ENCODE data around the gene LRRC4C. TPM values are rescaled to one million over a fixed set of nuclear protein-coding genes. Genes with fewer than 3 reads are reported as not detected.

Gene LRRC4C
- polyA plus RNA-seq, 1 experiment = not detected

DNA sequence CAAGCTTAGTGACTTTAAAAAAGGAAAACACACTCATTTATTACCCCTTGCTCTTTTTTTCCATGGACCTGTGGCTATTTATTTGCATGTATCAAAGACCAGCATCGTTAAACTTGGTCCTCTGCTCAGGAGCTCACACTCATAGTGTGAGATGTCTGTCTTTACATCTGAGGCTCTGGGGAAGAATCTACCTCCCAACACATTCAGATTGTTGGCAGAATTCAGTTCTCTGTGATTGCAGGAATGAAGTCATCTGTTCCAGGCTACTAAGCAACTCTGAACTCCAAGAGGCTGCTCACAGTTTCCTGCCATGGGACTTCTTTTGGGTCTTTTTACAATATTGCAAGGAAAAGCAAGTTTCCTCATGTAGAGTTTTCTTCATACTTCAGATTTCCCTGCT lies 138.8 kb downstream of the LRRC4C start:
- H3K27me3 ChIP-seq (ENCODE audit: control insufficient read depth, insufficient read depth, low read length) = no peaks in the 10 kb centered on the region
- TF ChIP-seq, protein P1, sequence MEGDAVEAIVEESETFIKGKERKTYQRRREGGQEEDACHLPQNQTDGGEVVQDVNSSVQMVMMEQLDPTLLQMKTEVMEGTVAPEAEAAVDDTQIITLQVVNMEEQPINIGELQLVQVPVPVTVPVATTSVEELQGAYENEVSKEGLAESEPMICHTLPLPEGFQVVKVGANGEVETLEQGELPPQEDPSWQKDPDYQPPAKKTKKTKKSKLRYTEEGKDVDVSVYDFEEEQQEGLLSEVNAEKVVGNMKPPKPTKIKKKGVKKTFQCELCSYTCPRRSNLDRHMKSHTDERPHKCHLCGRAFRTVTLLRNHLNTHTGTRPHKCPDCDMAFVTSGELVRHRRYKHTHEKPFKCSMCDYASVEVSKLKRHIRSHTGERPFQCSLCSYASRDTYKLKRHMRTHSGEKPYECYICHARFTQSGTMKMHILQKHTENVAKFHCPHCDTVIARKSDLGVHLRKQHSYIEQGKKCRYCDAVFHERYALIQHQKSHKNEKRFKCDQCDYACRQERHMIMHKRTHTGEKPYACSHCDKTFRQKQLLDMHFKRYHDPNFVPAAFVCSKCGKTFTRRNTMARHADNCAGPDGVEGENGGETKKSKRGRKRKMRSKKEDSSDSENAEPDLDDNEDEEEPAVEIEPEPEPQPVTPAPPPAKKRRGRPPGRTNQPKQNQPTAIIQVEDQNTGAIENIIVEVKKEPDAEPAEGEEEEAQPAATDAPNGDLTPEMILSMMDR (IDR thresholded peaks at IDR 0.05; ENCODE audit: insufficient read depth, low read depth, low read length) = no peak
- DNase-seq (ENCODE audit: low read depth) = no peak
- no peak overlapping the region for H3K4me3 ChIP-seq (ENCODE audit: low read depth, low read length)
- ChIA-PET CTCF (no interaction called here), POLR2A (no interaction called here)
- H3K36me3 ChIP-seq (ENCODE audit: control insufficient read depth, insufficient read depth, low read length) = no peaks in the 10 kb centered on the region

DNA sequence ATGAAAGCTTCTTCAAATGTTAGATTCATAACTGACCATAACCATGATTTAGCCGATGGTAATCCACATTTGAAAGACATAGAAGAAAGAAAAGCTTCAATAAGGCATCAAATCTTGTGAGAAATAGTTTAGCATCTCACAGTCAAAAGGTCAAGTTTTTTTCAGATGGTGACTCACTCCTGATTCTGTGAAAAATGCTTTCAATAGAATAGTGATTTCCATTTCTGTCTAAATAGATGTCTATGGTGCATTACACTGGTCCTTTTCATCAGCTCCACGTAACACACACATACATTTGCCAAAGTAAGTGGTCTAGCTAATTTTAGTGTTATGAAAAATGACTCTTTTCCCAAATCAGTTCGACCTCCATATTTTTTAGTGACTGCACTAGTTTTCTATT lies 139.2 kb downstream of the LRRC4C start:
- POLR2A ChIA-PET = no interaction called here
- no peak for DNase-seq (ENCODE audit: low read depth)
- CTCF ChIA-PET = no interaction called here

DNA sequence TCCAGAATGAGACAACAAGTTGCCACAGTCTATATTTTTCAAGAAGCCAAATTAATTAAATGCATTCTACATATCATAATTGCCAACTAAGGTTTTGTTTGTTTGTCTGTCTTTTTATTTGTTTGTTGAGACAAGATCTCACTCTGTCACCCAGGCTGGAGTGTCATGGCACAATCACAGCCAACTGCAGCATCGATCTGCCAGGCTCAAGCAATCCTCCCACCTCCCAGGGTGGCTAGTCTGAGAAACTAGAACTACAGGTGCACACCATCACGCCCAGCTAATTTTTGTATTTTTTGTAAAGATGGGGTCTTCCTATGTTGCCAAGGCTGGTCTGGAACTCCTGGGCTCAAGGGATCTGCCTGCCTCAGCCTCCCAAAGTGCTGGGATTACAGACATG lies 140.0 kb downstream of the LRRC4C start:
- no peaks in the 10 kb centered on the region for H3K36me3 ChIP-seq (ENCODE audit: control insufficient read depth, insufficient read depth, low read length)
- no peak for DNase-seq (ENCODE audit: low read depth)
- H3K4me3 ChIP-seq (ENCODE audit: low read depth, low read length) = no peak overlapping the region
- TF ChIP-seq, protein P1 (IDR thresholded peaks at IDR 0.05; ENCODE audit: insufficient read depth, low read depth, low read length) = no peak
- ChIA-PET CTCF (no interaction called here), POLR2A (no interaction called here)
- H3K27me3 ChIP-seq (ENCODE audit: control insufficient read depth, insufficient read depth, low read length) = no peaks in the 10 kb centered on the region

More for the DNA sequence above, 139.2 kb downstream of the LRRC4C start:
- Histone ChIP-seq H3K27me3 (ENCODE audit: control insufficient read depth, insufficient read depth, low read length) (no peaks in the 10 kb centered on the region), H3K4me3 (ENCODE audit: low read depth, low read length) (no peak overlapping the region), H3K36me3 (ENCODE audit: control insufficient read depth, insufficient read depth, low read length) (no peaks in the 10 kb centered on the region)
- TF ChIP-seq, protein P1 (IDR thresholded peaks at IDR 0.05; ENCODE audit: insufficient read depth, low read depth, low read length) = no peak

DNA sequence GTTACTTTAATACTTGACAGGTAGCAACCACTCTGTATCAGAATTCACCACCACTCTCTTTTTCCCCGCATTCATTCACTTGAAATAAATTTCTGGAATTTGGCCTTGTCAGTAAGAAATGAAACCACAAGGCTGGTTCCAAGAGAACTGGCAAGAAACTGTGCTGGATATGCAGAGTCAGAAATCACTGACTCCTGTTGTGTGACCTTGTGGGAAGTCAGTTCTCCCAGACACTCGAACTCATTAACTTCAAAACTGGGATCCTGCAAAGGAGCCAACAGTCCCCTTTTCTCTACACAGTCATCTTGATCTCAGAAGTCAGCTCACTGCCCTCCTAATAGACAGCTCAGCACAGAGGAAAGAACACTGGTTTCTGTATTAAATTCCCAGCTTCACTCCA lies 142.7 kb downstream of the LRRC4C start:
- DNase-seq (ENCODE audit: low read depth) = no peak
- no peaks in the 10 kb centered on the region for H3K27me3 ChIP-seq (ENCODE audit: control insufficient read depth, insufficient read depth, low read length)
- TF ChIP-seq, protein P1 (IDR thresholded peaks at IDR 0.05; ENCODE audit: insufficient read depth, low read depth, low read length) = no peak
- no peak overlapping the region for H3K4me3 ChIP-seq (ENCODE audit: low read depth, low read length)
- ChIA-PET CTCF (no interaction called here), POLR2A (no interaction called here)
- no peaks in the 10 kb centered on the region for H3K36me3 ChIP-seq (ENCODE audit: control insufficient read depth, insufficient read depth, low read length)

DNA sequence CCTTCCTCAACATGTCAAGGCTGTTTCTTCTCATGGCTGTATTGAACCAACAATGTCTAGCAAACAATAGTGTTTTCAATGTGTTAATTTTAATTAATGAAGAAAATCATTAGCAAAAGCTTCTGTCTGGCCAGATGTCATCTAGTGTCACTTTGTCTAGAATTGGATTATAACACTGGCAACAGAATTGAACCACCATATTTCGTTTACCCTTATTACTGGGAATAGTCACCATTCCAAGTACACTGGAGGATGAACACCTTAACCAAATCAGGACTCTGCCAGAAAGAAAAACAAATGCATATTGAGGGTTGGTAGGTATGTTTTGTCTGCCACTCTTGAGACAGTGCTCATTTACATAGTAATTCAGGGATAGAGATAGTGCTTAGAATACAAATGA lies 146.2 kb downstream of the LRRC4C start:
- H3K4me3 ChIP-seq (ENCODE audit: low read depth, low read length) = no peak overlapping the region
- no peaks in the 10 kb centered on the region for H3K27me3 ChIP-seq (ENCODE audit: control insufficient read depth, insufficient read depth, low read length)
- CTCF ChIA-PET = no interaction called here
- POLR2A ChIA-PET = no interaction called here
- DNase-seq (ENCODE audit: low read depth) = no peak
- no peaks in the 10 kb centered on the region for H3K36me3 ChIP-seq (ENCODE audit: control insufficient read depth, insufficient read depth, low read length)
- TF ChIP-seq, protein P1 (IDR thresholded peaks at IDR 0.05; ENCODE audit: insufficient read depth, low read depth, low read length) = no peak

Measured in BJ (cell line).